IMR-90 (cell line): ENCODE results near the gene COL11A2. TPM values are rescaled to one million over a fixed set of nuclear protein-coding genes. Genes with fewer than 3 reads are reported as not detected.
A peak's percentile ranks its signal among the peaks of the same experiment; 100 is the strongest.

Experiments used
- ATAC-seq: fragments of 200-7000 bp; cut with Tn5 transposase; 2 replicates; pipeline ENCODE4 v1.9.1; 2020; ENCODE audit warnings: low read depth, mild to moderate bottlenecking, moderate library complexity
- BruUV-seq: library from RNA; stranded (reverse); fragments of 400-500 nt; replicated peaks from 2 replicates; lab custom pipeline; 2021; lab: Mats Ljungman, UMichigan
- CTCF ChIA-PET: fragments of 300-600 bp; formaldehyde crosslinking; extraction: SDS; loops from one replicate; lab custom pipeline; 2021; ENCODE audit warnings: antibody characterized with exemption; lab: Yijun Ruan, JAX
- POLR2A ChIA-PET: fragments of 300-600 bp; sonication (Branson Sonifier 250); formaldehyde crosslinking; loops from one replicate; lab custom pipeline; 2022; ENCODE audit warnings: antibody characterized with exemption; ENCODE audit not compliant: unreplicated experiment; lab: Charles Lee
- DNase-seq: peaks from one replicate; pipeline ENCODE4 v3.0.0; 2013
- H2AFZ ChIP-seq: replicated peaks from 2 replicates; pipeline ENCODE3; 2013; ENCODE audit warnings: low read length, mild to moderate bottlenecking; ENCODE audit not compliant: poor library complexity
- H2AK5ac ChIP-seq: 2 replicates; pipeline ENCODE4 v1.6.1; 2013; ENCODE audit warnings: low read depth, low read length, inconsistent platforms
- H2AK9ac ChIP-seq: replicated peaks from 2 replicates; pipeline ENCODE3; 2013; ENCODE audit warnings: mild to moderate bottlenecking, low read depth, low read length, moderate library complexity; ENCODE audit not compliant: poor library complexity
- H2BK120ac ChIP-seq: 2 replicates; pipeline ENCODE4 v1.6.1; 2013; ENCODE audit warnings: low read depth, low read length, inconsistent platforms
- H2BK15ac ChIP-seq: 3 replicates; pipeline ENCODE4 v1.6.1; 2013; ENCODE audit warnings: low read depth, low read length, inconsistent platforms
- H2BK20ac ChIP-seq: 2 replicates; pipeline ENCODE4 v1.6.1; 2013; ENCODE audit warnings: low read depth, mild to moderate bottlenecking, inconsistent platforms, low read length, moderate library complexity
- H2BK5ac ChIP-seq: 2 replicates; pipeline ENCODE4 v1.6.1; 2013; ENCODE audit warnings: mild to moderate bottlenecking, low read depth, low read length, inconsistent platforms; ENCODE audit not compliant: poor library complexity, severe bottlenecking
- H3K14ac ChIP-seq: replicated peaks from 2 replicates; pipeline ENCODE4 v1.6.1; 2013; ENCODE audit warnings: low read depth, low read length, inconsistent platforms
- H3K18ac ChIP-seq: 2 replicates; pipeline ENCODE4 v1.6.1; 2013; ENCODE audit warnings: low read depth, low read length, control low read depth
- H3K23ac ChIP-seq: 2 replicates; pipeline ENCODE4 v1.6.1; 2013; ENCODE audit warnings: low read depth, low read length, inconsistent platforms
- H3K27ac ChIP-seq: 2 replicates; pipeline ENCODE4 v1.5.1; 2013; ENCODE audit warnings: mild to moderate bottlenecking, control low read depth, low read length; ENCODE audit not compliant: insufficient read depth
- H3K27me3 ChIP-seq: 2 replicates; pipeline ENCODE4 v1.6.1; 2013; ENCODE audit warnings: low read length; ENCODE audit not compliant: control insufficient read depth, insufficient read depth
- H3K36me3 ChIP-seq: 2 replicates; pipeline ENCODE4 v1.6.1; 2013; ENCODE audit warnings: low read length, mixed read lengths; ENCODE audit not compliant: control insufficient read depth, insufficient read depth
- H3K4ac ChIP-seq: 2 replicates; pipeline ENCODE4 v1.6.1; 2013; ENCODE audit warnings: low read depth, low read length, inconsistent platforms
- H3K4me1 ChIP-seq: 2 replicates; pipeline ENCODE4 v1.6.1; 2013; ENCODE audit warnings: low read length, mixed read lengths; ENCODE audit not compliant: control insufficient read depth, insufficient read depth
- H3K4me2 ChIP-seq: 2 replicates; pipeline ENCODE4 v1.6.1; 2013; ENCODE audit warnings: low read depth, mild to moderate bottlenecking, control low read depth, low read length, moderate library complexity
- H3K4me3 ChIP-seq: 2 replicates; pipeline ENCODE4 v1.5.1; 2013; ENCODE audit warnings: low read depth, mild to moderate bottlenecking, control low read depth, low read length, moderate library complexity; ENCODE audit not compliant: insufficient read depth
- H3K56ac ChIP-seq: 2 replicates; pipeline ENCODE4 v1.6.1; 2013; ENCODE audit warnings: low read length, inconsistent platforms; ENCODE audit not compliant: insufficient read depth; ENCODE audit errors: extremely low read depth
- H3K79me1 ChIP-seq, 2 experiments: 2 replicates each; pipeline ENCODE4 v1.6.1; 2013; ENCODE audit warnings: low read length in 2 of 2, inconsistent platforms in 1 of 2, low read depth in 1 of 2
- H3K9ac ChIP-seq: 2 replicates; pipeline ENCODE4 v1.6.1; 2013; ENCODE audit warnings: low read depth, low read length, control low read depth
- H3K9me1 ChIP-seq: 2 replicates; pipeline ENCODE4 v1.6.1; 2013; ENCODE audit warnings: low read length, inconsistent platforms; ENCODE audit not compliant: insufficient read depth
- H3K9me3 ChIP-seq: 2 replicates; pipeline ENCODE4 v1.6.1; 2013; ENCODE audit warnings: low read length; ENCODE audit not compliant: control insufficient read depth, insufficient read depth
- H4K20me1 ChIP-seq: 2 replicates; pipeline ENCODE4 v1.6.1; 2013; ENCODE audit warnings: low read length, inconsistent platforms; ENCODE audit not compliant: insufficient read depth
- H4K5ac ChIP-seq: 2 replicates; pipeline ENCODE4 v1.6.1; 2013; ENCODE audit warnings: mild to moderate bottlenecking, low read depth, low read length, control low read depth
- H4K8ac ChIP-seq, 2 experiments: 2 replicates each; pipeline ENCODE4 v1.6.1; 2013; ENCODE audit warnings: low read depth in 2 of 2, low read length in 2 of 2, control low read depth in 1 of 2, inconsistent platforms in 1 of 2
- H4K91ac ChIP-seq: 2 replicates; pipeline ENCODE4 v1.6.1; 2013; ENCODE audit warnings: low read depth, low read length, inconsistent platforms; ENCODE audit not compliant: insufficient read depth
- CHD1 ChIP-seq: IDR thresholded peaks from 2 replicates; pipeline ENCODE4 v1.6.1; 2012; ENCODE audit warnings: low read depth, low read length, improper control_type of control experiment
- MXI1 ChIP-seq: IDR thresholded peaks from 2 replicates; pipeline ENCODE4 v1.6.1; 2012; ENCODE audit warnings: low read depth, mild to moderate bottlenecking, low read length, moderate library complexity, borderline replicate concordance
- RFX5 ChIP-seq: IDR thresholded peaks from 2 replicates; pipeline ENCODE4 v1.8.0; 2012; ENCODE audit warnings: low read depth, mild to moderate bottlenecking, low read length, moderate library complexity
- WGBS, 2 experiments: methylation state at CpG; one replicate each; pipeline versions ENCODE4 v1.1.5 to v1.1.7; 2013; ENCODE audit warnings: missing lambda C conversion rate in 2 of 2; ENCODE audit not compliant: insufficient read length in 1 of 2; ENCODE audit errors: extremely low coverage in 2 of 2; 5-methylcytosine and 5-hydroxymethylcytosine counted together
- dilution Hi-C: fragments of 300-500 bp; cut with HindIII; formaldehyde crosslinking; loops from one replicate; pipeline ENCODE4 v1.14.3; 2018; ENCODE audit warnings: low sequenced_read_pairs; ENCODE audit not compliant: unreplicated experiment
- in situ Hi-C: fragments of 300-500 bp; cut with MboI; formaldehyde crosslinking; loops from 3 replicates; pipeline ENCODE4 v1.14.3; 2019; ENCODE audit warnings: low sequenced_read_pairs, inconsistent platforms, mixed read lengths
- intact Hi-C: fragments of 100-400 bp; cut with micrococcal nuclease; formaldehyde crosslinking; loops from 2 replicates; pipeline ENCODE4 v1.10.0; 2022
- polyA plus RNA-seq, 3 experiments: library from polyadenylated mRNA; depleted of rRNA; stranded (reverse); fragments of >200 nt; gene quantifications; 2 replicates each; pipeline ENCODE4 v1.2.3, GENCODE V29; 2012; ENCODE audit warnings: low replicate concordance in 1 of 3
- total RNA-seq: library from RNA; depleted of rRNA; stranded (reverse); fragments of >200 nt; gene quantifications from 2 replicates; pipeline ENCODE4 v1.2.3, GENCODE V29; 2012
- TF ChIP-seq, protein P1 (sequence below): fragments of 150-350 bp; IDR thresholded peaks from 2 replicates; pipeline ENCODE4 v1.6.1; 2016; ENCODE audit warnings: low read depth, mild to moderate bottlenecking, low read length, moderate library complexity, borderline replicate concordance
- TF ChIP-seq, protein P2 (sequence below): fragments of 150-350 bp; IDR thresholded peaks from 2 replicates; pipeline ENCODE4 v1.6.1; 2017; ENCODE audit warnings: mild to moderate bottlenecking, antibody characterized with exemption, low read length, low read depth

COL11A2 gene
- total and polyA plus RNA-seq, 2 of the 4 experiments (the other 2 are of a cell fraction): under 0.01 to 0.38 TPM

DNA sequence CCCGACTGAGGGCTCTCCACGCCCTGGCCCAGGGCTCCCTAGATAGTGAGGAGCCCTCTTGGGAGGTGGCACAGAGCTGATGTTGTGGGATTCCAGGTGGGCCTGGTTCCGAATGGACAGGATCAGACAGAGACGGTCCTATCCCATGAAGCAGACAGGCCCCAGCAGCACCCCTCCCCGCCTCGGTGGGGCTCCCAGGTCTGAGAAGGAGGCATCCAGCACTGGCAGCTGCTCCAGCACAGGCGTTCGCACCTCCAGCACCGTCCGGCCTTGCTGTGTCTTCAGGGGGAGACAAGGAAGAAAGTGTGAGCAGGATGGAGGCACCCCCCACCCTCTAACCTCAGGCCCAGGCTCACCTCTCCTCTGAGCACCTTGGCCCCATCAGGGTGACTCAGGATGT, 28.7 kb downstream of the COL11A2 start:
- H3K56ac ChIP-seq: no peak overlapping the region
- no peak overlapping the region for H4K5ac ChIP-seq
- in situ Hi-C loops (loop anchor here (5.0 to 10.0 kb wide), 2 partner anchors 84 to 149 kb away; no protein-coding TSS in a partner anchor), intact Hi-C loops (no loop called here), dilution Hi-C loops (no loop called here)
- ATAC-seq (no peak), DNase-seq (no peak)
- peaks cover 7% of the 10 kb centered on the region for H3K27me3 ChIP-seq
- H3K79me1 ChIP-seq: no peaks in the 10 kb centered on the region
- H3K9me1 ChIP-seq: peaks cover 5% of the 10 kb centered on the region; the same call in 1 of the 2 replicates
- POLR2A ChIA-PET: no interaction called here
- no peak overlapping the region for H3K18ac ChIP-seq
- H3K14ac ChIP-seq: no peak overlapping the region
- H4K8ac ChIP-seq: no peak overlapping the region
- H2BK15ac ChIP-seq: no peak overlapping the region
- WGBS, 2 experiments: 90% methylated on average over 2 of the region's 10 CpGs; no CpG with 5 or more reads in 1 of the 2 experiments
- H3K27ac ChIP-seq: no peak overlapping the region
- no peak overlapping the region for H3K9ac ChIP-seq
- H3K4ac ChIP-seq: no peak overlapping the region
- H2AK5ac ChIP-seq: no peak overlapping the region
- H3K4me3 ChIP-seq: no peak overlapping the region
- H3K4me2 ChIP-seq: no peak overlapping the region
- peak overlapping the region; percentile 51 for H2AFZ ChIP-seq
- no peak overlapping the region for H2BK20ac ChIP-seq
- no peak overlapping the region for H2BK5ac ChIP-seq
- no peak overlapping the region for H3K23ac ChIP-seq
- TF ChIP-seq RFX5: no peak
- TF ChIP-seq, protein P1, sequence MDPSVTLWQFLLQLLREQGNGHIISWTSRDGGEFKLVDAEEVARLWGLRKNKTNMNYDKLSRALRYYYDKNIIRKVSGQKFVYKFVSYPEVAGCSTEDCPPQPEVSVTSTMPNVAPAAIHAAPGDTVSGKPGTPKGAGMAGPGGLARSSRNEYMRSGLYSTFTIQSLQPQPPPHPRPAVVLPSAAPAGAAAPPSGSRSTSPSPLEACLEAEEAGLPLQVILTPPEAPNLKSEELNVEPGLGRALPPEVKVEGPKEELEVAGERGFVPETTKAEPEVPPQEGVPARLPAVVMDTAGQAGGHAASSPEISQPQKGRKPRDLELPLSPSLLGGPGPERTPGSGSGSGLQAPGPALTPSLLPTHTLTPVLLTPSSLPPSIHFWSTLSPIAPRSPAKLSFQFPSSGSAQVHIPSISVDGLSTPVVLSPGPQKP: no peak
- TF ChIP-seq, protein P2, sequence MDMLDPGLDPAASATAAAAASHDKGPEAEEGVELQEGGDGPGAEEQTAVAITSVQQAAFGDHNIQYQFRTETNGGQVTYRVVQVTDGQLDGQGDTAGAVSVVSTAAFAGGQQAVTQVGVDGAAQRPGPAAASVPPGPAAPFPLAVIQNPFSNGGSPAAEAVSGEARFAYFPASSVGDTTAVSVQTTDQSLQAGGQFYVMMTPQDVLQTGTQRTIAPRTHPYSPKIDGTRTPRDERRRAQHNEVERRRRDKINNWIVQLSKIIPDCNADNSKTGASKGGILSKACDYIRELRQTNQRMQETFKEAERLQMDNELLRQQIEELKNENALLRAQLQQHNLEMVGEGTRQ: no peak
- no peak for TF ChIP-seq CHD1
- TF ChIP-seq MXI1: no peak
- no peaks in the 10 kb centered on the region for H4K20me1 ChIP-seq
- CTCF ChIA-PET: no interaction called here
- H2AK9ac ChIP-seq: no peak overlapping the region
- H4K91ac ChIP-seq: no peak overlapping the region
- no peaks in the 10 kb centered on the region for H3K9me3 ChIP-seq
- no peaks in the 10 kb centered on the region for H3K36me3 ChIP-seq
- H2BK120ac ChIP-seq: no peak overlapping the region
- peaks cover 9% of the 10 kb centered on the region for H3K4me1 ChIP-seq
- no TSS peak for BruUV-seq
